Jurkat, Clone E6-1 (cell line): ENCODE results near the gene CBX8.
"Not testable (repeated sequence)": the region's sequence is repeated elsewhere in the genome, so short reads cannot be mapped to it uniquely, and the experiment has no call there.

Experiments used
- DNase-seq: peaks from one replicate; pipeline ENCODE4 v3.0.0-alpha.2; 2011; ENCODE audit warnings: low read depth, low spot score
- H3K4me3 ChIP-seq: 2 replicates; pipeline ENCODE4 v1.5.1; 2011; ENCODE audit warnings: mild to moderate bottlenecking, low read length, control low read depth, moderate library complexity

The CBX8 gene

DNA sequence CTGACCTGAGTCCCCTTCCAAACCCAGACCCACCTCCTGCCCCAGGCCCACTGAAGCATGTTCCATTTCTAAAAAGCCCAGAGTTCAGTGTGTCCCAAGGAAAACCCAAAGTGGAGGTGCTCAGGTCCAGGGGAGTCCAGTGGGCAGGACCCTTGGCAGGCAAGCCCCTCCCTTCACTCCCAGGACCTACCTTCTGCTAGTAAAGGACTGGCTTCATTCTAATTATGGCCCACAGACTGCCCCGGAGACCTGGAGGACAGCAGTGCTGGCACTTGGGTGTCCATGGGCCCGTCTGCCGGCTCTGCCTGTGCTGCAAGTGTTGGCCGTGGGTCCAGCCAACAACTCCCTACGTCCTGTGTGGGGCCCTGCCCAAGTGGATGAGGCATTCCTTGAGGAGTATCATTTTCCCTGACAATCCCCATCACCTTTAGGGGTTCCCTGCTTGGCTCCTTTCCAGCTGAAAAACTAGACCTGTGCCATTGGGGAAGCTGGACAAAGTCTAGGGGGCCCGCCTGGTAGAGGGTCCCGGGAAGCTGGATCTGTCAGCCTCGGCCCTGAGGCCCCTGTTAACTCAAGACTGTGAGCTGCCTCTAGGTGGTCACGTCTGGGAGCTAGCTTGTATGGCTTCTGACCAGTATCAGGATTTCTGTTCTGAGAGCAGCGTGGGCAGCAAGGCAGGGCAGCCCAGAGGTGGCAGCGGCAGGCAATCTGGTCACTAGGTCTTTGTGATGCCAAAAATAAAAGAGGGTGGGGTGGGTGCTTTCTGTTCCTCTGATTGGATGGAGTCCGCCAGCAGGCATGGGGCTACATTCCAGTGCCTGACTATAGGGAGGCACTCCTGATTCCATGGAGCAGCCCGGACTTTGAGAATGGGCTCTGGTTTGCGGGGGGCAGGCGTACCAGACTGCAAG is 10.7 kb downstream of the CBX8 start:
- DNase-seq, result no peak
- no peak overlapping the region for H3K4me3 ChIP-seq

DNA sequence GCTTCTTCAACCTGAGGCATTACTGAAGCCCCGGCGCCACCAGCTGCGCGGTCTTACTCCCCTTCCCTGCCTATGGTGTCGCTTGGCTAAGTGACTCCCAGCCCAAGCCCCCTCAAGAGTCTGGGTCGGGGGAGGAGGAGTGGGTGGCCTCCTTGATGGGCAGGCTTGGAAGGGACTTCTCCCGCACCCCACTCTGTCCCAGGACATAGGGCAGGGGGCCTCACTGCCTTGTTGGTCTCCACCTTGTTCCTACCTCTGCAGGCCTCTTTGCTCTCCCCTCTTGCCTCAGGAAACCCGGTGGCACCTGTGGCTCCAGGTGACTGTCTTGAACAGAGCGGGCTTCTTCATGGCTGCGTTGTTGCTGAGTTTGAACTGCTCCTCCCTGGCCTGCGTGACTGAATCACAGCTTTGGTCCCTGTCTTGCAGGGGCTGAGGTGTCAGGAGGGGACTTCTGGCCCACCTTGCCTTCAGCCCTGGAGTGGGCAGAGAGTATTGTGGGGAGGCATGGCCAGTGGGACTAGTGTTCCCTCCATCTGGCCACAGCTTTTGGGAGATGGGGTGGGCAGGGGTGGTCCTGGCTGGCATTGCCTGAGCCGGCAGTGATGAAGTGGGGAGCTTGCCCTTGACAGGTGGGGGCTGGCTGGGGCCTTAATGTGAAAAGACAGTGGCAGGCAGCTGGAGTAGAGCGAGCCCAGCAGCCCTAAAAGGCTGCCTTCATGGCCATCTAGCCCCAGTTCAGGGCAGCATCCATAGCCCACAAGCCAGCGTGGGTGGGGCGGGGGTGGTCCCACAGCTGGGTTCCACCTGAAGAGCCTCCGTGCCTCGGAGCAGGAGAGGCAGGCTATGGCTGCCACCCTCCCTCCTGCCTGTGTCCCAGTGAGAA is 11.6 kb downstream of the CBX8 start:
- no peak overlapping the region for H3K4me3 ChIP-seq
- DNase-seq, result no peak

DNA sequence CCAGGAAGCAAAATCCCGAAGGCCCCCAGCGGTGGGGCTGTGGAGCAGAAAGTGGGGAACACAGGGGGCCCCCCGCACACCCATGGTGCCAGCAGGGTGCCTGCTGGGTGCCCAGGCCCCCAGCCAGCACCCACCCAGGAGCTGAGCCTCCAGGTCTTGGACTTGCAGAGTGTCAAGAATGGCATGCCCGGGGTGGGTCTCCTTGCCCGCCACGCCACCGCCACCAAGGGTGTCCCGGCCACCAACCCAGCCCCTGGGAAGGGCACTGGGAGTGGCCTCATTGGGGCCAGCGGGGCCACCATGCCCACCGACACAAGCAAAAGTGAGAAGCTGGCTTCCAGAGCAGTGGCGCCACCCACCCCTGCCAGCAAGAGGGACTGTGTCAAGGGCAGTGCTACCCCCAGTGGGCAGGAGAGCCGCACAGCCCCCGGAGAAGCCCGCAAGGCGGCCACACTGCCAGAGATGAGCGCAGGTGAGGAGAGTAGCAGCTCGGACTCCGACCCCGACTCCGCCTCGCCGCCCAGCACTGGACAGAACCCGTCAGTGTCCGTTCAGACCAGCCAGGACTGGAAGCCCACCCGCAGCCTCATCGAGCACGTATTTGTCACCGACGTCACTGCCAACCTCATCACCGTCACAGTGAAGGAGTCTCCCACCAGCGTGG is 12.4 kb downstream of the CBX8 start:
- DNase-seq, result no peak

DNA sequence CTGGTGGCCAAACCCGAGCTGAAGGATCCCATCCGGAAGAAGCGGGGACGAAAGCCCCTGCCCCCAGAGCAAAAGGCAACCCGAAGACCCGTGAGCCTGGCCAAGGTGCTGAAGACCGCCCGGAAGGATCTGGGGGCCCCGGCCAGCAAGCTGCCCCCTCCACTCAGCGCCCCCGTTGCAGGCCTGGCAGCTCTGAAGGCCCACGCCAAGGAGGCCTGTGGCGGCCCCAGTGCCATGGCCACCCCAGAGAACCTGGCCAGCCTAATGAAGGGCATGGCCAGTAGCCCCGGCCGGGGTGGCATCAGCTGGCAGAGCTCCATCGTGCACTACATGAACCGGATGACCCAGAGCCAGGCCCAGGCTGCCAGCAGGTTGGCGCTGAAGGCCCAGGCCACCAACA is 13.0 kb downstream of the CBX8 start:
- H3K4me3 ChIP-seq, result no peak overlapping the region
- no peak for DNase-seq

More for the DNA sequence above, 12.4 kb downstream of the CBX8 start:
- H3K4me3 ChIP-seq, result no peak overlapping the region

DNA sequence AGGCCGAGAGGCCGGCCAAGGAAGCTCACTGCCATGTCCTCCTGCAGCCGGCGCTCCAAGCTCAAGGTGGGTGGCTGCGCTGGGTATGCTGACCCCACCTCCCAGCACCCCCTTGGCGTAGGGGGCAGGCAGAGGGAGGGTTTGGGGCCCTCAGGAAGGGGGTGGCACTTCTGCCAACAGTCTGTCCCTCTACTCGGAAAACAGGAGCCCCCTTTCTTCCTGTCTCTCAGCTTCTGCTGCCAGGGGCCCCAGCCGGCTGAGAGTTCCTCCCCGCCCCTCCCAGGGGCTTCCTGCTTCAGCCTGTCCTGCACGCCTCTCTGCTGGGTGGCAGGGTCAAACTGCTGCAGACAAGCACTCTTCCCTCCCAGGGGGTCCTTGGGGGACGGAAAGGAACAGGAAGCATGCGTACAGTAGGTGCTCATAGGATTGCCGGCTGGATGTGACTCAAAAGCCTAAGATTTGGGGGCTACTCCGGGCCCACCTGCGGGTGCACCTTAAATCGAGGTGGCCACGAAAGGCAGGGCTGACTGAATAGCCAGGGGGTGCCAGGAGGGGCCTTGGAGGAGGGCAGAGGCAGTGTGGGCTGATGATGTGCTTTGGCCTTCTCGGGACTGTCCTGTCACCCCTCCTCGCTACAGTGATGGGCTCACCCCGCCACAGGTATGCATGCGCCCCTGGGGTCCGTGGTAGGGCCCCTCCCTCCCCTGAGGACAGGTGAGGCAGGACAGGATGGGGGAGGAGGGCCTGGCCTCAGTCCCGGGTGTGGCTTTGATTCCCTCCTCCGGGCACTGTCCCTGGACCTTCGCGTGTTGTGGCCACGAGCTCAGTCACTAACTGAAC is 14.9 kb downstream of the CBX8 start:
- no peak for DNase-seq
- H3K4me3 ChIP-seq, result no peak overlapping the region

DNA sequence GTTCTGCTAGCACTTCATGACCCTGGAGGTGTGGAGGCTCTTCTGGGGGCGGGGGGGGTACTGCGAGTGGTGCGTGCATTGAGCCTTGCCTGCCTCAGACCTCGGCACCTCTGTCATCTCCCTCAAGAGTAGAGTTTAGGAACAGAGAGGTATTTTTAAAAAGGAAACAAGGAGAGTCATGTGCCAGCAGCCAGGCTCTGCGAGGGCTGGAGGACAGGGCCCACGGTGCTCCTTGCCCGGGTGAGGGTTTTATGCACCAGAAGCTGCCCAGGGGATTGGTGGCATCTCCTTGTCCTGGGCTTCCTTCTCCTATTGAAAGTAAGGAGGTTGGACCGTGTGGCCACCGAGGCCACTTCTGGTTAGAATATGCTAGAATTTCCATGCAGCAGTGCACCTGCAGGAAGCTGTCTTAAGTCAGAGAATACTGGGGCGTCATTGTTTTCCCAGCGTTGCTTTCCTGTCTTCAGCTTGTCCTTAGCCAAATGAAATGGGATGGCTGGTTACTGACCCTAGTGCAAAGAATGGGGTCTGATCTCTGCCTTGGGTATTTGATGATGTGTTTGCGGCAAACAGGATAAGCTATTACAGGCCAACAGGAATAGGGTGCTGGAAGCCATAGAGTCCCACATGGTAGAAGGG is 15.7 kb downstream of the CBX8 start:
- no peak for DNase-seq
- no peak overlapping the region for H3K4me3 ChIP-seq

DNA sequence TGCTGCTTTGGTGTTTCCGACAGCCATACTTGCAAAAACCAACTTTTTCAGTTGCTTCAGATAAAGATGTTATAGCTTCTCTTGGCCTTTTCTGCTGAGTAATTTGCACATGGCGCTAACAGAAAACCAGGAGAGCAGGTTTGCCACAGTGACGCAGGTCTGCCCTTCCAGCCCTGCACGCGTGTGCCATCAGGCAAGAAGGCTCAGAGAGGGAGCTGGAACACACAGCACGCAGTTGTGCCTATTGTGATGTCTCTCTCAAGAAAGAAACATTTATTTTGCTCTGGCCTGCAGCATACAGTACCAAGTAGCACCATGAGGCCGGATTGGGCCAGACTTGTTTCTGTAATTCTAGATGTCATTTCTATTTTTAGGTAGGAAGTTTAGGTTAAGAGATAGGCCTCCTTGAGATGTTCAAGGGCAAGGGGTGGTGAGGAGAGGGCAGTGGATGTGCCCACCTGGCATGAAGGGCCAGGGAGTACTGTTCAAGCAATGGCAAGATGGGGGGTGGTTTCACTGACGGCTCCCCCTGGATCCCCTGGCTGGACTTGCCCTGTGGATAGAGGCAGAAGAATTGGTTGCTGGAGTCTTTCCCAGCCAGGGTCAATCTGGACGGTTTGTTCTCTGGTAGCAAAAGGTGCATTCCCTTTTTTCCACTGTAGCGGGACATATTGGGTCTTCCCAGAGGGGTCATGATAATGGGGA is 17.1 kb downstream of the CBX8 start:
- no peak for DNase-seq
- H3K4me3 ChIP-seq, result peak overlapping the region; percentile 68; the same call in 1 of the 2 replicates

DNA sequence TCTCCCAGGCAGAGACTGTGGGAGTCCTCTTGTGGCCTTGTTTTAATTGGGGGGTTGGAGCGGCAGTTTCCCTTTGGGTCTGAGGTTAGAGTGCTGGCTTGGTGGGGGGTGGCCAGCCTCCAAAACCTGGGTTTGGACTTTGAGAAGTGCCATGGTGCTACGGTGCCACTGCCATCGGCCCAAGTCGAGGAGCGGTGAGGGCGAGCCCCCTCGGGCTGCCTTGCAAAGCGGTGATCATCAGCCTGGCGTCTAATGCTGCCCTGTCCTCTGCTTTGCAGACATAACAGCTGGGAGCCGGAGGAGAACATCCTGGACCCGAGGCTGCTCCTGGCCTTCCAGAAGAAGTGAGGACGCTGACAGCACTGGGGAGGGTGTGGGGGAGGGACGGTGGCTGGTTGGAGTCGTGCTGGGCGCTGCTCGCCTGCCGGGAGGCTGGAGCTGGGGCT is 17.8 kb downstream of the CBX8 start:
- H3K4me3 ChIP-seq, result peak overlapping the region; percentile 68
- DNase-seq, result no peak

DNA sequence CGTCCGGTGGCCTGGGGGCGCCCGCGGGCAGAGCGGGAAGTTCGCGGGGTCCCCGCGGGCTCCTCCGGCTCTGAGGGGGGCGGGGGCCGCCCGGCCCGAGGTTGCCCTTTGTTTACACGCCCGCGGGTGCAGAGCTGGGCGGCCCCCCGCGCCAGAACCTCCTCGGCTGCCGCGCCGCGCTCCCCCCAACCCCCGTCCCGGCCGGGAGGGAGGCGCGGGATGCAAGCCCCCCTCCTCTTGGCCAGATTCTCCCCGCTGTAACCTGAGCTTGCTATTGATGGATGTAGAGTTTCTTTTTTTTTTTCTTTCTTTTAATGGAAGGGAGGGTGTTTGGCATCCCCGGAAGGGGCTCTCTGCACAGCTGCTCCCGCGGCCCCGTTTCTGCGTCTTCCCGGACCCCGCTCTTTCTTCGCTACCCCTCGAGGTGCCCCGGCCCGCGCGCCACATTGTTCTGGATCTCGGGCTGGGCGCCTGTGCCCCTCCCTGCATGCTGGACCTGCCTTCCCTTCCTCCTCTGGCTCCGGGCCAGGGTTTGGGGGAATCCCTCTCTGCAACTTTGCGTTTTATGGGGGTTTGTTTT is 18.3 kb downstream of the CBX8 start:
- DNase-seq, result no peak
- peak overlapping the region; percentile 68 for H3K4me3 ChIP-seq

DNA sequence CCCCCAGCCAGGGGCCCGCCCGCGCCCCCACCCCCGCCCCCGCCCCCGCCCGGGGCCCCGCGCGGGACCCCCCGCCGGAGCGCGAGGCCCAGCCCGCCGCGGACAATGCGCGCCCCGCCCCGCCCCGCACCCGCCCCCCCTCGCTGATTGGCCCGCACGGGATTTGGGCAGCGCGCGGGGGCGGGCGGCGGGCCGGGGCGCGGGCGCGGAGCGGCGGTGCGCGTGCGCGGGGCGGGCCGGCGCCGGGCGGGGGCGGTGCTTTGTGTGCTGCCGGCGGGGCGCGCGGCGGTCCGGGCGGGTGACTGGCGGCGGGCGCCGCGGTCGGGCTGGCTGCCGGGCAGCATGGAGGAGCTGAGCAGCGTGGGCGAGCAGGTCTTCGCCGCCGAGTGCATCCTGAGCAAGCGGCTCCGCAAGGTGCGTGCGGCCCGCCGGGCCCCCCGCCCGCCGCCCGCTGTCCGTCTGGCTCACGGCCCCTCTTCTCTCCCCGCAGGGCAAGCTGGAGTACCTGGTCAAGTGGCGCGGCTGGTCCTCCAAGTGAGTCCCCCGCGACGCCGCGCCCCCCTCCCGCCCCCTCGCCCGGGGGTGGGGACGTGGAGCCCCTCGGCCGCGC is 18.9 kb downstream of the CBX8 start, which contains the start of gene CBX2:
CBX2 (plus strand) TSS at position 255 of the 610 bp plus-strand sequence; CDS start at position 343, 88 bp downstream.
- peak within 1 kb of the TSS; percentile 68 for H3K4me3 ChIP-seq
- DNase-seq, result peak; percentile 21

DNA sequence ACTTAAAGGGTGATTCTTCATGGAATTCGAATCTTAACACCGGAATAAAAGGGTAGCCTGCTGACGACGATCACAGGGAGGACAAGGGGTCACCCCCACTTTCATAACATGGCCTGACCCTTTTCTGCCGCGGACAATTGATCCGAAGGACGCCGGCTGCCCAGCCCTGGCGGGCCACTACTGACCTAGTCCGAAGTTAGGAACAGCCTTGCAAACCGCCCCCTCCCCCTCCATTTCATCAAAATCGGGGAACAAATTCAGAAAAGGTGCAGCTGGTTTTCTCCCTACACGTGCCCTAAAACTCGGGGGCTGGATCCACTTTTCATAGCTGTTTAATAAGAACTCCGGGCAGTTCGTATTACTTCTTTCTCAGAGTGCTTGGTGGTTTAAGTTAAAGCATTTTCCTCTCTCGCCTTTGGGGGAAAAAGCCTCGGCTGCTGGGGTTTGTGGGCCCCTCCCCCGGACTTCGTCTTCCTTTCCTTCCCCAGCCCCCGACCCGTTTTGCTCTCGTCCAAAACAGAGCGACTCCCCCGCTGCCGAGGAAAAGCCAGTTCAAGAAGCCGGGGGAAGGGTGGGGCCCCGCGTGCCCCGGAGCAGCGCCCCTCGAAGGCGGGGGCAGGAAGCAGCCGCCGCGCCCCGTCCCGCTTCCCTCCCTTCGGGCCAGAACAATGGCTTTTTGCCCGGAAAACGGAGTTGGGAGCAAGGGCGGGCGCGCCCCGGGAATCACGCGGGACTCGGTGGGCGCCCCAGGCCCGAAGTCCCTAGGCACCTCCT is 19.6 kb downstream of the CBX8 start:
- peak overlapping the region; percentile 53 for H3K4me3 ChIP-seq
- DNase-seq, result peak; percentile 35

DNA sequence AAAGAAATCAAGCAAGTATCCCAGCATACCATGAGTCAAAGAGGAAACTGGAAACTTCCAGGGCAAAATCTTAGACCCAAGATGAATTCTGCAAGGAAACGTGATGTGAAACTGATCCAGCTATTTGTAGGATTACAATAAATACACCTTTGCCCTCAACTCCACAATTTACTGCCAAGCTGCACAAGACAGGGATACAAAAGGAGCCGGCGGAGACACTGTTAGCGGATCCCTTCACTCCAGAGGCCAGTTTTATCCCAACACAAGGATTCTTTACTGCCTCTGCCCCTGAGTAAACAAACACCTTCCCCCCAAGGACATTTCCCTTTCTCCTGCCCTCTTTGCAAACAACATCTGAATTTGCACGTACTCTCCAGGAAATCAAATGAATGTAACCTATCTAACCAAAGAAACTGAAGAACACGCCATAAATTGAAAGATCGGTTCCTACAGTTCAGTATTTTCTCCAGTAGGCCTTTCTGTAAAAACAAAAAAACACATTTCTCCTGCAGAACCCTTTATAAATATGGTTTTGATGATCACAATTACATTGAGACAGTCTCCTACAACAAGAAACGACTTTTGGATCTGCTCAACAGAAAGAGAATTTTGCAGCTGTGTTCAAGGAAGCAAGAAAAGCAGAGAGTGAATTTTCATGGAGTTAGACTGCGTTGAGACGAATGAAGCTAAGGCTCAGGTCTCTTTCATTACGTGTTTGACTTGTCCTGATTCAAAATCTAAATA is 20.3 kb downstream of the CBX8 start:
- DNase-seq, result no peak
- H3K4me3 ChIP-seq, result no peak overlapping the region

DNA sequence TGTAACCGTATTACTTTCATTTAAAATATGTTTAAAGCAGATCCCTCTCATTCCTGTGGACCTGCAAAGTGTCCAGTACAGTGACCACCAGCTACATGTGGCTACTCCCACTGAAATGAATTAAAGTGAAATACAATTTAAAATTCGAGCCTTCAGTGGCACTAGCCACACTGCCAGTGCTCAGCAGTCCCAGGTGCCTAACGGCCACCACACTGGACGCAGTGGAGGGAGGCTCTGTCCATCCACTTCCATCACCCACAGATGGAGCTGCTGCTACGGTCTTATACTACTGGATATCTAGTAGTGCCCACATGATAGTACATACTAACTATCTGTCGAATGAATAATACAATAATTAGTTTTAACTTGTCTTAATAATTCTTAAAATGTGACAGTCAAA is 21.2 kb downstream of the CBX8 start:
- H3K4me3 ChIP-seq, result no peak overlapping the region
- DNase-seq, result no peak

DNA sequence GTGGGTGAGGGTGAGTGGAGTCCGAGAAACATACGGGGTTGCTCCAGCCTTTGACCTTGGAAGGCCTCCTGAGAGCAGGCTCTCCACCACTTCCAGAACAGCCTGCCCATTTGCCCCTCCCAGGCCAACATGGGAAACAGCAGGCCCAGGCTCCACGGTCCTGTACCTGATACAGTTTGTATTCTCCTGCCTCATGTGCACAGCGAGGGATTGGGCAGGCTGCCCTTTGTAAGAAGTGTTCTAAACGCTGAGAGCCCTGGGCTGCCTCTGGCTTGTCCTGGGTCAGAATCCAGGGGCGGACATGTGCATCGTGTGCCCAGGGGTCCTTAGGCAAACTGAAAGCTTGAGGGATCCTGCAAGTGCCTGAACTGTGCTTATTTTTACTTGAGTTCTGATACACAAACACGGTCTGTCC is 22.3 kb downstream of the CBX8 start:
- H3K4me3 ChIP-seq, result no peak overlapping the region

DNA sequence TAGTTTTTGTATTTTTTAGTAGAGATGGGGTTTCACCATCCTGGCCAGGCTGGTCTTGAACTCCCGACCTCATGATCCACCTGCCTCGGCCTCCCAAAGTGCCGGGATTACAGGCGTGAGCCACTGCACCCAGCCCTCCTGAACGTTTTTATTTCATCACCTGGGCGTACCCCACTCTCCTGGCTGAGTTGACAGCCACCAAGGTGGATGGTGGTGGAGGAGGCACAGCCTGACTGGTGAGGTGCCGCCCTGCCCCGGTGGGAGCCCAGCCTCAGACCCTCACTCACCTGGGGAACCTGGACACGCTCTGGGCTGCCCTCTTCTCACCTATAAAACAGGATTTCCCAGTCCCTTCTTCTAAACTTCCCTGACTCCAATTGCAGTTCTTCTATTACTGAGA is 24.2 kb downstream of the CBX8 start:
- not testable (repeated sequence) for H3K4me3 ChIP-seq, DNase-seq

More for the DNA sequence above, 22.3 kb downstream of the CBX8 start:
- DNase-seq, result no peak
